ENCODE measurements around the gene LYSMD2. TPM values are rescaled to one million over a fixed set of nuclear protein-coding genes. Genes with fewer than 3 reads are reported as not detected.
"Not testable (repeated sequence)": the region's sequence is repeated elsewhere in the genome, so short reads cannot be mapped to it uniquely, and the experiment has no call there.

The LYSMD2 gene, protein sequence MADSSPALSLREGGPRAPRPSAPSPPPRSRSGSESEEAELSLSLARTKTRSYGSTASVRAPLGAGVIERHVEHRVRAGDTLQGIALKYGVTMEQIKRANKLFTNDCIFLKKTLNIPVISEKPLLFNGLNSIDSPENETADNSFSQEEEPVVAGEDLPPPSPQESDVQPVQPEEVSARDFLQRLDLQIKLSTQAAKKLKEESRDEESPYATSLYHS
- 13.1 and 13.6 TPM in 2 replicates for total RNA-seq (2014; rRNA removed; shearing (Covaris generic); ENCODE audit: low replicate concordance)

GRCh38 chr15:51737522-51738305 lies at the start of gene LYSMD2:
TSS of gene LYSMD2 (minus strand) at chr15:51737655. CDS start at chr15:51737622, 33 bp downstream.
- in situ Hi-C loops (cut with HindIII; ENCODE audit: low pct_unique_long_range_greater_than_20kb, low sequenced_read_pairs), result no loop called here
- peak; percentile 72 for DNase-seq (ENCODE audit: low read depth)

GRCh38 chr15:51787130-51787529 lies 49.7 kb upstream of the LYSMD2 start:
- in situ Hi-C loops (cut with HindIII; ENCODE audit: low pct_unique_long_range_greater_than_20kb, low sequenced_read_pairs), result not testable (repeated sequence)
- peak; percentile 64 for DNase-seq (ENCODE audit: low read depth)

DNA sequence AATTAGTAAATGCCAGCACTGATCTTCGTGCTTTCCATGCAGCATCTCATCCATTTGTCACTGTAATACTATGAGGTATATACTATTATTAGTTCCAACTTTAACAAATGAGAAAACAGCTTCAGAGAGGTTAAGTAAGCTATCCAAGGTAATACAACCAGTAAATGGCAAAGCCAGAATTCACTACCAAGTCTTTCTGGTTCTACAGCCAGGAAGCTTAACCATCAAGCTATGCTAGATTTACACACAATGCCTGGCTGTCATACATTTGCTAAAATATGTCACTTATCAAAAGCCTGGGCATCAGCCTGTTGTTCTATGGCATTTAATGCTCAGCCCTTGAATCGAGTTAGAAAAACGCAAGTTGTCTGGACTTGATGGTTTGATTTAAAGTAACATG lies 46.5 kb upstream of the LYSMD2 start:
- in situ Hi-C loops (cut with HindIII; ENCODE audit: low pct_unique_long_range_greater_than_20kb, low sequenced_read_pairs), result no loop called here
- DNase-seq (ENCODE audit: low read depth), result no peak

DNA sequence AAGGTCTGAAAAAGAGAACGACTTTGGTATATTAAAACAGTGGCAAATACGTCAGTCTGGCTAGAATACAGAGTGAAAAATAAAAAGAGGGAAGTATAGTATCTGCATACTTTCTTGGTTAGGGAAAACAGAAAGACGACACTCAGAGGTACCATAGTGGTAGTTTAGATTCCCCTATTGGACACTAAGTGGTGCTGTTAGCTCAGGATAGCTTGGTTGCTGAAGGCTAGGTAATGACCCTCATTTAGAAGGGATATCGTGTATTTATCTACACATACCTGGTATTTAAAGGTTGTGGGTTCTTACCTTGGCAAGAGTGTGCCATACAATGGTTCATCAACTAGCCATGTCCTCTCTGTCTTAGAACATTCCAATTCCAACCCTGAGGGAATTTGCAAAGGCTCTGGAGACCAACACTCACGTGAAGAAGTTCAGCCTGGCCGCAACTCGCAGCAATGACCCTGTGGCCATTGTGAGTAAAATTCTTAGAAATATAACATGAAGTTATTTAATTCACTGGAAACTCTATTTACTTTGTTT lies 45.0 kb upstream of the LYSMD2 start:
- in situ Hi-C loops (cut with HindIII; ENCODE audit: low pct_unique_long_range_greater_than_20kb, low sequenced_read_pairs), result no loop called here
- DNase-seq (ENCODE audit: low read depth), result no peak

- in situ Hi-C loops (cut with HindIII; ENCODE audit: low pct_unique_long_range_greater_than_20kb, low sequenced_read_pairs), result no loop called here
- DNase-seq (ENCODE audit: low read depth), result no peak
These were observed 44.1 kb upstream of the LYSMD2 start for GRCh38 chr15:51781506-51781905.

DNA sequence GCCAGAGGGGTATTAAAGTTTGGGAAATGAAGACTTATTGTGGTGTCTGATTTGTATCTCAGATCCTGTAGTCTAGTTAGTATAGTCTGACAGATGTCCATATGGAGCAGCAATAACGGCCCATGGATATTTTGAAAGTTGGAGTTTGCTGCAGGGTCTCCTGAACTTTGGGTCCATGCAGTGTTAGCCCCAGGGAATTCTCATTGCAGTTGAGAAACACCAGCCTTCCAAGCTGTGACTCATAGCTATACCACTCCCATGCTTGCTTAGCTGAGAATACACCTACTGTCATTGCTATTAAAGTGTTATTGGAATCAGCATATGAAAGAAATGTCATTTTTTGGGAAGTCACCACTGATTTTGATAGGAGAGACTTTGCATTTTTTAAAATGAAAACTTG lies 43.2 kb upstream of the LYSMD2 start:
- DNase-seq (ENCODE audit: low read depth), result no peak
- in situ Hi-C loops (cut with HindIII; ENCODE audit: low pct_unique_long_range_greater_than_20kb, low sequenced_read_pairs), result no loop called here

DNA sequence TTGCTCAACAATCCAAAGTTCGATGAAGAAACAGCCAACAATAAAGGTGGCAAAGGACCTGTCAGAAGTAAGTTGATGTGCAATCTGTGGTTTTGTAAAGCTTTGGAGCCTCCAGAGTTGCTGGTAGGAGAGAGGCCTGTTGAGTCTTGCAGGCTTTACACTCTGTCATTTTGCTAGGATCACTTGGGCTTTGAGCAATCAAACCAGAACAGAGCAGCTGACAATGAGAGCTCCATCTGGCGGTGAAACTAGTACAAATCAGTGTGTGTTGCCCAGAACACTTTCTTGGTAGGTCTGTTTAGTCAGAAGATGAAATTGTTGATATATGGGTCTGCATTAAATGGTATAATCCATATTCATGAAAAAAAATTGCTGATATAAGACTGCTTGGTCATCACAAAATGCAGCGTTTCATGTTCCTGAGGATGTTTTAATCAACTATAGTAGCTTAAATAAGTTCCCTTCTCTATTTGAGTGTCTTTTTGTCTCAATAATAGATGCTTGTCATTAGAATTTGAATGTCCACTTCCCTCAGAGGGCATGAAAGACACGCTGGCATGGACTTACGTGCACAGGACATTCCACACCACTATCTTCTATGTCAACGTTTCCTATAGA lies 39.6 kb upstream of the LYSMD2 start:
- in situ Hi-C loops (cut with HindIII; ENCODE audit: low pct_unique_long_range_greater_than_20kb, low sequenced_read_pairs), result no loop called here
- peak; percentile 49 for DNase-seq (ENCODE audit: low read depth)

DNA sequence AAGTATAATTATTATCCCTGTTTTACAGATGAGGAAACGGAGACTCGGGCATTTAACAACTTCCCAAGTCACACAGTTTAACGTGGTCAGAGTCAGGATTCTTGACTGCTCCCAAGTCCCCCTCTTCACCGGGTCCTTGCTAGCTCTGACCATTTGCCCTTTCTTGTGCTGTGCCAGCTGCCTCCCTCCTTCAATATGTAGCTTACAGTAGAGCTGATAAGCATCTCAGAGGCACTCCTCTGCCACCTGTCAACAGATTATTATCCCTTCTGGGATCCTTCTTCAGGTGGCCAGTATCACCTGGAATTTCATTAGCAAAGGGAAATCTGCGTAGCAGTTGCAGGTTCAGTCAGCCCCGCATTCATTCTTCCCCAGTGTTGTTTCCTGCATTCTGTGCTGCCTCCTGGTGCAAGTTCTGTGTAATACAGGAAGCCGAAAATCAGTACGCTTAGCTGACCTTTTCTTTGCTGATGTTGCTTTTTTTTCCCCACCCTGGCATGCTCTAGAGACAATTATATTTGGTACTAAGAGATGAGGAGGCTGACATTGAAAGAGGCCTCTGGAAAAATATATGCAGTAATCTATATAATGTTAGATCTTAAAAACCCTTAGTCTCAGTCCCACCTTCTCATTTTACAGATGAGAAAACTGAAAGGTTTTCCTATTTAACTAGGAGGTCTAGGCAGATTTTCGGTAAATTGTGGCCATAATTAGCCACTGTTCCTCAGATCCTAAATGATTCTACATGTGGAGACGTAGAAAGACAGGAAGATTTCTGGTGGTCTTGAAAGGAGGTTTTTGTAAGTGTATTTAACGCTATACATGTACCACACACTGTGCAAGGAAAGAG lies 38.7 kb upstream of the LYSMD2 start:
- DNase-seq (ENCODE audit: low read depth), result peak; percentile 26
- in situ Hi-C loops (cut with HindIII; ENCODE audit: low pct_unique_long_range_greater_than_20kb, low sequenced_read_pairs), result no loop called here

DNA sequence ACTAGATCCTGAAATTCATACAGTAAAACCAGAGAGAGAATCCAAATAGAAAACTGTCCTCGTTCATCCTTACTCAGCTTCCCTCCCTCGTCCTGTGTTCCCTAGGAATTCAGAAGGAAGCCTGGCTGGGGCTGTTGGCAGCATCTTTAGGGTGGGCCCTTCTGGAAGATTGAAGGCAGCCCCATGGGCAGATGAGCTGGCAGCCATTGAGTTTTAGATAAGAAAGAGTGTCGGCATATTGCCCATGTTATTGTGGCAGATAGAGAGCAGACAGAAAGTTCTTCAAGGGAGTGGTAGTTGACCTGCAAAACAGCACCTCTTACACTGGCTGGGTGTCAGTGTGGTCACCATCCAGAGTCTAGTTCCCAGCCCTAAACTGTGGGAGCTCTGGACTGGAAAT lies 37.5 kb upstream of the LYSMD2 start:
- no peak for DNase-seq (ENCODE audit: low read depth)
- in situ Hi-C loops (cut with HindIII; ENCODE audit: low pct_unique_long_range_greater_than_20kb, low sequenced_read_pairs), result no loop called here

DNA sequence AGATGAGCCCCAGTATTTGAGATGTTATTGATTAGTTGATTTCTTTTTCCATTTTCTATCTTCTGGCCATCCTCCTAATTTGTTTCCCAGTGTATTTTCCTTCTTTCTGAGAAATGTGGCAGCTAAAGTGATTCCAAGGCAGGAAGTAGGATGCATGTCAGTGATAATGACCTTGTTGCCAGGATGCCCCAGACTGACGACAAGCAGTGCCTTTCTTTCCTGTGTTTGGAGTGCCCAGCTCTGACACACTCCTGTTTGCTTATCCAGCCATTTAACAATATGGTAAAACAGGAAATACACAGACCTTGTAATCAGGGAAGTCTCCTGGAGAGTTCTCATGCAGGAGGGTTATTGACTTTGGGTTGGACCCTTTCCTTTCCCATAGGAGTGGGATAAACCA lies 34.3 kb upstream of the LYSMD2 start:
- in situ Hi-C loops (cut with HindIII; ENCODE audit: low pct_unique_long_range_greater_than_20kb, low sequenced_read_pairs), result no loop called here
- DNase-seq (ENCODE audit: low read depth), result no peak

DNA sequence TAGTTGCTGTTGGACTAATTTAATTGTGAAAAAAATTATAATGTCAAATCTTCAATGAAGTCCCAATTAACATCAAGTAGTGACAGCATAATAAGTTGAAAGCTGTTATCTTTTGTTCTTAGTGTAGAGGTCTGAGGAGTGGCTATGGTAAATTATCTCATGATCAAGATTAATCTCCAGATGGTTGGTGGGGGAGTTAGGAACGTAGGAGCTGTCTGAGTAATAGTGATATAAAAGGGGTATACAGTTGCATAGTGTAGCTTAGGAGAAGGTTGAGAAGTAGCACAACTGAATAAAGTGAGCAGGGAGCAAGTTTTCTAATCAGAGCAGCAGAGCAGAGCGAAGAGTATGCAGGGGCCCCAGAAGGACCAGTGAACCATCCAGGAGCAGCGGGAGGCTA lies 33.4 kb upstream of the LYSMD2 start:
- in situ Hi-C loops (cut with HindIII; ENCODE audit: low pct_unique_long_range_greater_than_20kb, low sequenced_read_pairs), result no loop called here
- DNase-seq (ENCODE audit: low read depth), result no peak

DNA sequence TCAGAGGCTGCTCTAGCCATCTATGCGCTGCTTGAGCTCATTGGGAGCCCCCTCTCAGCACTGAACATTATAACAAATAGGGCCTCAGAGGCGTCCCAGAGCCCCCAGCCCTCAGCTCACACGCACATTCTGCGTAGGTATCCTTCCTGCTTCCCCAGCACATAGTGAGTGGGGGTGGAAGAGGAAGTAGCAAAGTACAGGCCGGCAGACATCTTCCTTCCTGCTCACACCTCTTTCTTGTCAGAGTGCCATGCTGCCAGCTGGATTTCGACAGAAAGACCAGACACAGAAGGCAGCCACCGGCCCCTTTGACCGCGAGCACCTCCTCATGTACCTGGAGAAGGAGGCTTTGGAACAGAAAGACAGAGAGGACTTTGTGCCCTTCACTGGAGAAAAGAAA lies 30.6 kb upstream of the LYSMD2 start:
- no peak for DNase-seq (ENCODE audit: low read depth)
- in situ Hi-C loops (cut with HindIII; ENCODE audit: low pct_unique_long_range_greater_than_20kb, low sequenced_read_pairs), result no loop called here

DNA sequence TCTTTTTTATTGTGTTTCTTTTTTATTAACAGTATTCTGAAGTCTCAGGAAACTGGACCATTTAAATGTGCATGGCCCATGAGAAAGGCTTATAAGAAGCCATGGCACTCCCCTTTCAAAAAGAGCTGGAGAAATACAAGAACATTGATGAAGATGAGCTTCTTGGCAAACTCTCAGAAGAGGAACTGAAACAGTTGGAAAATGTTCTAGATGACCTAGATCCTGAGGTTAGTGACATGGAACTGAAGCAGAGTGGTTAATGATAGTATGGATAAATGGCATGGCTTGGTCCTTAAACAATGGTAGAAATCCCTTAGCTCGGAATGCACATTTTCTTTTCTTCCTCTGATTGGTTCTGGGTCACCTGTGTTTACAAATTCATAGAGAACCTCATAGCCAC lies 28.9 kb upstream of the LYSMD2 start:
- DNase-seq (ENCODE audit: low read depth), result no peak

DNA sequence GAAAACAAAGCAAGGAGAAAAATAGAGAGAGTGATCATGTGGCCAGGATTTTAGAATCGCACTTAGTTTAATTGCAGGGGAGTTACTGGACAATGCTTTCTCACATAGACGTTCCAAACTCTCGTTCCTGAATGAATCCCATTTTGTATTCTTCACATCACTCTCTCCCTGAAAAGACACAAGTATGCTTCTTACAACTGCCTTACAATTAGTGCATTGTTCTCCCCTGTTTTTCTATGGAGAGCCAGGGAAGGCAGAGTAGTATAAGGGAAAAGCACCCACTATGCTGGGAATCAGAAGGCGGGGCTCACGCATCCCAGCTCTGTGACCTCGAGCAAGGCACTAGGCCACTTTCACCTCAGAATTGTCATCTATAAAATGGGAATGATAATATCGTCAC lies 28.3 kb upstream of the LYSMD2 start:
- in situ Hi-C loops (cut with HindIII; ENCODE audit: low pct_unique_long_range_greater_than_20kb, low sequenced_read_pairs), result no loop called here
- DNase-seq (ENCODE audit: low read depth), result no peak

More for the DNA sequence above, 28.9 kb upstream of the LYSMD2 start:
- in situ Hi-C loops (cut with HindIII; ENCODE audit: low pct_unique_long_range_greater_than_20kb, low sequenced_read_pairs), result no loop called here

DNA sequence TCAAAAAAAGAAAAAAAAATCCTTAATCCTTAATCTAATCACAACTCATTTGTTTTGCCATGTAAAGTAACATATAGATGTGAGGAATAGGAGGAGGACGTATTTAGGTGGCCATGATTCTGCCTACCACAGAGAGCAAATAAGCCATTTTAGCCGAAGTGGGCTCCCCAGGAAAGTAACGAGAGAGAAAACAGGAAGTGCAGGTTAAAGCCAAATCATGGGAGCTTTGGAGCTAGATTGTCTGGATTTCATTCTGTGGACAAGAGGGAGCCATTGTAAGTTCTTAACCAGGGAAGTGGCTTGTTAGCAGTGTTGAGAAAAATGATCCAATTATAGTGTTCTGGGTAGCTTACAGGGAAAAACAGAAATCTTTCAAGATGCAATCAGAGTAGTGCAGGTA lies 23.4 kb upstream of the LYSMD2 start:
- DNase-seq (ENCODE audit: low read depth), result no peak
- in situ Hi-C loops (cut with HindIII; ENCODE audit: low pct_unique_long_range_greater_than_20kb, low sequenced_read_pairs), result no loop called here

DNA sequence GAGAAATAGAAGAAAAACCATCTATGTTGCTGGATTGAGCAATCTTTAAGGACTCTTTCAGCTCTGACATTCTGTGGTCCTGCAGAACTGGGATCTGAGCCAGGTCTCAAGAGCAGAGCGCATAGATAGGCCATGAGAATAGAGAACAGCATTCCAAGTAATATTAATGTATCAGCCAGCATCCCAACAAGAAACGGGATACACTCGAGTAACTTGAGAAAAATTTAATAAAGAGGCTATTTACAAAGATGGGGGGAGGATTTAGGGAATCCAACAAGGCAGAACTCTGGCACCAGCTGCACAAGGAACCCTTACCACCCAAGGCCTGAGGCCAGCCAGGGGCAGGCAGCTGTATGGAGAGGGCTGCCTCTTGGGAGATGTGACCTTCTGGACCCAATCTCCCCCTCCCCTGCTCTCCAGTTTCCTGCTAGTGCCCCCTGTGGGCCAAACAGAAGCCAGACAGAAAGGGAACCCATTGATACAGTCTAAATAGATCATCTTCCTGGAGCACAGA lies 22.2 kb upstream of the LYSMD2 start:
- in situ Hi-C loops (cut with HindIII; ENCODE audit: low pct_unique_long_range_greater_than_20kb, low sequenced_read_pairs), result no loop called here
- no peak for DNase-seq (ENCODE audit: low read depth)

DNA sequence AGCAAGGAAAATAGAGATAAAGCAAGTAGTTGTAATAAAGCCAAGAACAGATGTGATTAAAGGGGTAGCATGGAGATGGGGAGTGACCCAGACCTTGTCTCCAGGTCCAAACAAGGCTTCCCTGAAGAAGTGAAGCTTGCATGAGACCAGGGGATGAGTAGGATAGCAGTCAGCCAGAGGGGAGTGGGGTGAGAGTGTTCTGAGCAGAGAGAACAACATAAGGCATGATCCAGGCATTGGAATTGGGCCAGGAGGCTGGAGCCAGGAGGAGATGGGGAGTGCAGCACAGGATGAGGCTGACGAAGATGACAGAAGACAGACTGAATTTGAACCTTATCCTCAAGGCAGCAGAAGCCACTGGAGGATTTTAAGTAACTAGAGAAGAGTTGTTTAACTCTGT lies 21.2 kb upstream of the LYSMD2 start:
- in situ Hi-C loops (cut with HindIII; ENCODE audit: low pct_unique_long_range_greater_than_20kb, low sequenced_read_pairs), result no loop called here
- no peak for DNase-seq (ENCODE audit: low read depth)

- in situ Hi-C loops (cut with HindIII; ENCODE audit: low pct_unique_long_range_greater_than_20kb, low sequenced_read_pairs), result no loop called here
- DNase-seq (ENCODE audit: low read depth), result no peak
These were observed 20.0 kb upstream of the LYSMD2 start for GRCh38 chr15:51757450-51757849.

Data from Caki2 (cell line).